ENCODE data around the gene DRICH1.
"Not testable (repeated sequence)": the region's sequence is repeated elsewhere in the genome, so short reads cannot be mapped to it uniquely, and the experiment has no call there.

Gene DRICH1

DNA sequence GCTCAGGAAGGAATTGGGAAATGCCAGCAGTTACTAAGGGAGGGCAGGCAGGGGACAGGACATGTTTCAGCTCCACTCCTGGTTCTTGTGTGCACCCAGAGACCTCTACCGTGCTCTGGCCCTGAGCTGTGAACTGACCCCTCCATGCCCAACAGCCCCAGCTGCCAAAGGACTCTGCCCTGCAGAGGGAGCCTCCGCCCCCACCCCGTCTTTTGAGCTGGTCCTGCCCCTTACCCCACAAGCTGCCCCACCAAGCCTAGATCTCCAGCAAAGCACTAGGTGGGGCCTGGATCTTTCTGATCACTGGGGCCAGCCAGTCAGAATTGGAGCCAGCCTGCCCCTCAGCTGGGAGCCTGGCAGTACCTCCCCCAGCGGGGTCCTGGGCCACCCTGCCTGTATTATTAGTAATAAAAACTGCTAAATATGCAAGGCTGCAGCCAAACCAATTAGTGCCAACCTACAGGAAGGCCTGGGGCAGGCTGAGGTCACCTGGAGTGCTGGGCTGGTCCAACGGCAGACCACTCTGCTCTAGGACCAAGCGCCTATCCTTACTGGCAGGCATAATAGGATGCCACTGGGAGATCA lies 23.9 kb upstream of the DRICH1 start:
- no peak overlapping the region for H3K4me3 ChIP-seq (ENCODE audit: control insufficient read depth, low read depth, low read length)
- DNase-seq (ENCODE audit: low read depth): no peak
- TF ChIP-seq, protein P1, sequence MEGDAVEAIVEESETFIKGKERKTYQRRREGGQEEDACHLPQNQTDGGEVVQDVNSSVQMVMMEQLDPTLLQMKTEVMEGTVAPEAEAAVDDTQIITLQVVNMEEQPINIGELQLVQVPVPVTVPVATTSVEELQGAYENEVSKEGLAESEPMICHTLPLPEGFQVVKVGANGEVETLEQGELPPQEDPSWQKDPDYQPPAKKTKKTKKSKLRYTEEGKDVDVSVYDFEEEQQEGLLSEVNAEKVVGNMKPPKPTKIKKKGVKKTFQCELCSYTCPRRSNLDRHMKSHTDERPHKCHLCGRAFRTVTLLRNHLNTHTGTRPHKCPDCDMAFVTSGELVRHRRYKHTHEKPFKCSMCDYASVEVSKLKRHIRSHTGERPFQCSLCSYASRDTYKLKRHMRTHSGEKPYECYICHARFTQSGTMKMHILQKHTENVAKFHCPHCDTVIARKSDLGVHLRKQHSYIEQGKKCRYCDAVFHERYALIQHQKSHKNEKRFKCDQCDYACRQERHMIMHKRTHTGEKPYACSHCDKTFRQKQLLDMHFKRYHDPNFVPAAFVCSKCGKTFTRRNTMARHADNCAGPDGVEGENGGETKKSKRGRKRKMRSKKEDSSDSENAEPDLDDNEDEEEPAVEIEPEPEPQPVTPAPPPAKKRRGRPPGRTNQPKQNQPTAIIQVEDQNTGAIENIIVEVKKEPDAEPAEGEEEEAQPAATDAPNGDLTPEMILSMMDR (conservative IDR thresholded peaks at IDR 0.05; ENCODE audit: control insufficient read depth, insufficient read depth, low read depth, low read length): no peak

DNA sequence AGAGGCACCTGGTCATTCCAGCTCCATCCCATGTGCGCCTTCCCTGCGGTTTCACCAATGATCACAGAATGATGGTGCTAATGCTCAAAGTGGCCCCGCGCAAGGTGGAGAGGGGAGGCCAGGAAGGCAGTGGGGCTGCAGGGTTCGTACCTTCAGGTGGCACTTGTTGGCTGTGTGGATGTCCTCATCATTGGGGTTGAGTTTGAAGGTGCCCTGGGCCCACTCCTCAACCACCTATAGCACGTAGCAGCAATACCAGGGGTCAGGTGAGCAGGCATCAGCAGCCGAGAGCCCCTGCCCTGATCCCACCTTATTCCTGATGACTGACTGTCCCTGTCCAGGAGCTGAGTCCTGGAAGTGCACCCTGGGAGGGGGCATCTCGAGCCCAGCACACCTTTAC lies 20.6 kb upstream of the DRICH1 start:
- DNase-seq (ENCODE audit: low read depth): no peak
- TF ChIP-seq, protein P1 (conservative IDR thresholded peaks at IDR 0.05; ENCODE audit: control insufficient read depth, insufficient read depth, low read depth, low read length): no peak
- no peak overlapping the region for H3K4me3 ChIP-seq (ENCODE audit: control insufficient read depth, low read depth, low read length)

DNA sequence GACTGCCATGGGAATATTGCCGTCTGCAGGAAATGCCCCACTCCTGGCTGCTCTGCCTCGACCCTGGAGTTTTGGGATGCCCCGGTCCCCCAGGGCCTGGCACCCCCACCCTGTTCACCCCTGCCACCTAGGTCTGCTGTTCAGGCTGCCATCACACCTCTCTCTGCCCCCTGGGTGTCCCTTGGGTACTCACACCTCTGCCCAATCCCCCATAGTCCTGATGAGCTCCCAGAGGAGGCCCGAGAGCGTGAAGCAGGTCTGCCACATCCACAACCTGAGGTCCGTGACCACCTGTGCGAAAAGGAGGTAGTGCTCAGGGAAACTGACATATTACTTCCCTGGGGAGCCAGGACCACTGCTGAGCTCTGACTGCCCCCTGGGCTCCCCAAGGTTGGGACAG lies 20.2 kb upstream of the DRICH1 start:
- TF ChIP-seq, protein P1 (conservative IDR thresholded peaks at IDR 0.05; ENCODE audit: control insufficient read depth, insufficient read depth, low read depth, low read length): no peak
- no peak for DNase-seq (ENCODE audit: low read depth)

DNA sequence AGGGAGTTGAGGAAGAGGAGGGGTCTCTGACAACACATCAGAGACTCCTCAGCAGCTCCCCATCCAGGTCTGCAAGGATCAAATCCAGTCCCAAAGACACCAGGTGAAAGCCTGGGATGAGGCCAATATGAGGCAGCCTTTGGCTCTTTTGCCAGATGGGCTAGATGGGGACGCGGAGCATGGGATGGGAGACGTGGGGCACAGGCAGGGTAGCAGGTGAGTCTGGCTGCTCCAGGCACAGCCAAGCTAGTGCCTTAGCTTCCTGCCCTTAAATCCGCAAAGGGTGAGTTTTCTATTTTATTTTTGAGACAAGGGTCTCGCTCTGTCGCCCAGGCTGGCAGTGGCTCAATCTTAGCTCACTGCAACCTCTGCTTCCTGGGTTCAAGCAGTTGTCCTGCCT lies 19.6 kb upstream of the DRICH1 start:
- DNase-seq (ENCODE audit: low read depth): no peak
- TF ChIP-seq, protein P1 (conservative IDR thresholded peaks at IDR 0.05; ENCODE audit: control insufficient read depth, insufficient read depth, low read depth, low read length): no peak
- H3K4me3 ChIP-seq (ENCODE audit: control insufficient read depth, low read depth, low read length): no peak overlapping the region

More for the DNA sequence above, 20.2 kb upstream of the DRICH1 start:
- no peak overlapping the region for H3K4me3 ChIP-seq (ENCODE audit: control insufficient read depth, low read depth, low read length)

DNA sequence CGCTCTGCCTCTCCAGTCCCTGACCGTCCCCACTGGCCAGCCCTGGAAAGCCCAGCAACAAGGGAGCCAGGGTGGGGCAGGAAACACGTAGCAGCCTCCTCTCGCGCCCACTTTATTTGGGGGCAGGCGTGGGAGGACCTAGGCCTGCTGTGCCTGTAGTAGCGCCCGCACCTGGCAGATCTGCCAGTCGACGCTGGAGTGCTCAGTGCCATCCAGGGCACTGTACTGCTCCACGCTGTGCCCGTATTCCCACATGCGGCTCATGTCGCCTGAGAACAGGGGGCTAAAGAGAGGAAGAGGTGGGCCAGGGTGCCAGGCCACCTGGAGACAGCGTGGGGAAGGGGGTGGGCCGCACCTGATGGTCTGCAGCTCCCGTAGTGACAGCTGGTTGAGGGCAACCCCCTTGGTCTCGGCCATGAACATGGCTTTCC lies 17.0 kb upstream of the DRICH1 start:
- no peak for DNase-seq (ENCODE audit: low read depth)
- H3K4me3 ChIP-seq (ENCODE audit: control insufficient read depth, low read depth, low read length): no peak overlapping the region
- TF ChIP-seq, protein P1 (conservative IDR thresholded peaks at IDR 0.05; ENCODE audit: control insufficient read depth, insufficient read depth, low read depth, low read length): no peak

DNA sequence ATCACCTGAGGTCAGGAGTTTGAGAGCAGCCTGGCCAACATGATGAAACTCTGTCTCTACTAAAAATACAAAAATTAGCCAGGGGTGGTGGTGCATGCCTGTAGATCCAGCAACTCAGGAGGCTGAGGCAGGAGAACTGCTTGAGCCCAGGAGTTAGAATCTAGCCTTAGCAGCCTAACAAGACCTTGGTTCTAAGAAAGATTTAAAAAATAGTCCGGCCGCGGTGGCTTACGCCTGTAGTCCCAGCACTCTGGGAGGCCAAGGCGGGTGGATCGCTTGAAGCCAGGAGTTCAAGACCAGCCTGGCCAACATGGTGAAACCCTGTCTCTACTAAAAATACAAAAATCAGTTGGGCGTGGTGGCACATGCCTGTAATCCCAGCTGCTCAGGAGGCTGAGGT lies 14.4 kb upstream of the DRICH1 start:
- not testable (repeated sequence) for DNase-seq (ENCODE audit: low read depth); H3K4me3 ChIP-seq (ENCODE audit: control insufficient read depth, low read depth, low read length)

DNA sequence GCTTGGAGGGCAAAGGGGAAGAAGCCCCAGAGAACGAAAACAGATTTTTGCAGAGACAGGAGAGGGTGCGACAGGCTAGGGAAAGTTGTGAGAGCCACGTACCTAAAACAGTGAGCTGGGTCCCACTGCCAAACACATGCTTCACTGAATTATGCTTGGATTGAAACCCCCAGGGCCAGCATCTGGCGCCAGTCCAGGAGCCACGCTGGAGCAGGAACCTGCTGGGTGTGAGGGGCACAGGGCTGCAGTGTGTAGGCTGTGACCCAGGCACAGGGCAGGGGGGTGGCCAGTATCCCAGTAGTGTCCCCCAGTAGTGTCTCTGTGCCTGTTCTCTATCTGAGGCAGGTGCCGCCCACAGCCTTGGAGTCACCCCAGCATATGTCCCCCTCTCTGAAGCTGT lies 8.1 kb upstream of the DRICH1 start:
- not testable (repeated sequence) for H3K4me3 ChIP-seq (ENCODE audit: control insufficient read depth, low read depth, low read length)

DNA sequence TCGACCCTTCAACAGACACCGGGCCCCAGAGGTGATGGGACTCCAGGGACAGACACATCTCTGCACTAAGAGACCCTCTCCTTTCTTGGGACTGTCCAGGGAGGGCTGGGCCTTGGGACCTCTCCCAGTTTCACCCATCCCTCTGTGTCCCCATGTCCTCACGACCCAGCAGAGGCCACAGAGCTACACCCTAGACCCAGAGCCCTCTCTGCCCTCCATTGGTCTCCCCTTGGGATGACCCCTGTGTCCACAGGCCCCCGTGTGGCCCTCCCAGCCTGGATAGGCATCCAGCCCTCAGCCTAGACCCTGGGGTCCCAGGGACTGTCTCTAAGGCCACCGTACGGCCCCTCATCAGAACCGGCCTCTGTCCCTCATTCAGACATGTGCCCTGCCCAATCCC lies 7.5 kb upstream of the DRICH1 start:
- H3K4me3 ChIP-seq (ENCODE audit: control insufficient read depth, low read depth, low read length): no peak overlapping the region
- TF ChIP-seq, protein P1 (conservative IDR thresholded peaks at IDR 0.05; ENCODE audit: control insufficient read depth, insufficient read depth, low read depth, low read length): no peak
- no peak for DNase-seq (ENCODE audit: low read depth)

More for the DNA sequence above, 8.1 kb upstream of the DRICH1 start:
- not testable (repeated sequence) for DNase-seq (ENCODE audit: low read depth)
